HG03159 (cell line): ENCODE results near the gene GALNT10.
A peak's percentile ranks its signal among the peaks of the same experiment; 100 is the strongest.

Experiments
- ATAC-seq: cut with Tn5 transposase; IDR thresholded peaks from one replicate; pipeline ENCODE4 v1.9.1; 2021; ENCODE audit warnings: mild to moderate bottlenecking, moderate library complexity; ENCODE audit not compliant: unreplicated experiment

GALNT10 gene

GRCh38 chr5:154428208-154428607 is 237.7 kb downstream of the GALNT10 start:
- ATAC-seq = no peak

GRCh38 chr5:154429341-154429740 is 238.8 kb downstream of the GALNT10 start:
- ATAC-seq = no peak

- no peak for ATAC-seq
These were observed 239.9 kb downstream of the GALNT10 start for GRCh38 chr5:154430466-154430865.

- ATAC-seq = no peak
These were observed 240.6 kb downstream of the GALNT10 start for GRCh38 chr5:154430961-154431630.

DNA sequence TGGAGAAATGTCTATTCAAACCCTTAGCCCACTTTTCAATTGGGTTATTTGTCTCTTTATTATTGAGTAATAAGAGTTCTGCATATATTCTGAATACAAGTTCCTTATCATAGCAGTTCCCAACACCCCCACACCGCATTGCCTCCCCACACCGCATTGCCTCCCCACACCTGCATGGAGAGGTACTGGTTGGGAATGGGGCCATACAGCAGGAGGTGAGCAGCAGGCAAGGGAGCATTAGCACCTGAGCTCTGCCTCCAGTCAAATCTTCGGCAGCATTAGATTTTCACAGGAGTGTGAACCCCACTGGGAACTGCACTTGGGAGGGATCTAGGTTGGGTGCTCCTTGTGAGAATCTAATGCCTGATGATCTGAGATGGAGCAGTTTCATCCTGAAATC is 244.7 kb downstream of the GALNT10 start:
- ATAC-seq = no peak

- no peak for ATAC-seq
These were observed 246.9 kb downstream of the GALNT10 start for GRCh38 chr5:154437281-154437965.

- no peak for ATAC-seq
These were observed 250.0 kb downstream of the GALNT10 start for GRCh38 chr5:154440540-154440939.

- ATAC-seq = no peak
These were observed 252.3 kb downstream of the GALNT10 start for GRCh38 chr5:154442801-154443200.

DNA sequence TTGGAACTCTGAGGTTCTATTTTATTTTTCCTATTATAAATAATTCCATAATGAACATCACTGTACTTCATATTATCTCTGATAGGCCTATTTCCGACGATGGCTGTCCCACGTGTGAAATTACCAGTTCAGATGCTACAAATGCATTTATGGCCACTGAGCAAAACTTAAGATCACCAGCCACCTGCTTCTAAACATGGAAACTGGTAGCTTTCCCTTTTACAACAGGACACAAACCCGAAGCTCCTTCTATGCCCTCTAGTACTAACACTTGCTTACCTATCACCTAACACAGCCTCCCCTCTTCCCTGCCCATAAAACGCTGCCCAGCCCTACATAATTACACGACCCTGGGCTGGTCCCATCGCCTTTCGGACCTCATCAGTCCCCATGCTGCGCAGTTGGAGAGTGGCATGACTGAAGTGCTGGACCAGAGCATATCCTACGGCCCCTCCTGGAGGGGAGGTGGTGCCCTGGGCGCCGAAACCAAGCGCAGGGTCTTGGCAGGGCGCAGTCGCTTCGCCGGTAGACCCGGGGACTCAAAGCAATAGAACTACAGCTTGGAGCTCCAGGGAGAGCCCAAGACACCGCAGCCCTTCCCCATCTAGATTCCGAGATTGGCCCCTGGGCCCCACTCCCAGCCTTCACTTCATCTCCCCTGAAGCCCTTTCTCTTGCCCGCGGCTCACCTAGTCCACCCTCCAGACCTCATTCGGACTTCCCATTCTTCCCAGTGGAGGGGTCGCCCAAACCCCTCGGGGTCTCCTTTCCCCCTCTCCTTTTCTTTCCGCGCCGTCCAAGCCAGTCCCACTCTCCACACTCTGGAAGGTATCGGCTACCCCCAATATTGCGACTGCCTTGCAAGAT is 254.3 kb downstream of the GALNT10 start:
- no peak for ATAC-seq

DNA sequence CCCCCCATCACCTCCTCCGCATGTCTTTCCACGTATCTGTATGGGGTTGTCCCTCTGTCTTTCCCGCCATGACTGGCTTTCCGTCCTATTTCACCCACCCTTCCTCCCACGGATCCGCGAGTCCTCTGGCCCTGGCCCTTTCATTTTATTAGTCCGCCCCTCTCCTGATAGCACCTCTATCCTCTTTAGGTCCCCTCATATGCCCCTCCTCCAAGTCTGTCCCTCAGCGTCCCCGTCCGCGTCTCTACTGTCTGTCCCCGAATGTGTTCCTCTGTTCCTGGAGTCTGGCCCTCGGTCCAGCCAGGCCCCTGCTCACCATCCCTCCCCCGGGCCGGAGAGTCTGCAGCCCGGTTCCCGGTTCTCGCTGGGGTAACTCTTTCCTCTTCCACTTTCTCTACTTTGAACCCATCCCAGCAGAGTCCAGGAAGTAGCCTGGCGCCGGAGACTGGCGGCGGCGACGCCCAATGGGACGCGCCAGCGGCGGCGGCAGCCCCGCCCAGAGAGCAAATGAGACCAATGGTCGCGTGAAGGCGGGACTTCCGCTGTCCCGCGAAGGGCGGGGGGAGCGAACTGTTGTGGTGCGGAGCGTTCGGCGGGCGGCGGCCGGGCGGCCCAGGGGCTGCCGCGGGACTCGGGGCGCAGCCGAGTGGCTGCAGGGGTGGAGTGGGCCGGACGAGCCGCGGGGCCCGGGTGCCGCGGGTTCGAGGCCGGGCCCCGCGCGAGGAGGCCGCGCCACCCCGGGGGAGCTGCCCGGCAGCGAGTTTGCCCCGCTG is 255.1 kb downstream of the GALNT10 start, which contains the start of gene SAP30L:
SAP30L (plus strand) TSS at position 576 of the 773 bp plus-strand sequence. CDS start 608 bp downstream, outside the sequence.
- ATAC-seq = peak; percentile 95

DNA sequence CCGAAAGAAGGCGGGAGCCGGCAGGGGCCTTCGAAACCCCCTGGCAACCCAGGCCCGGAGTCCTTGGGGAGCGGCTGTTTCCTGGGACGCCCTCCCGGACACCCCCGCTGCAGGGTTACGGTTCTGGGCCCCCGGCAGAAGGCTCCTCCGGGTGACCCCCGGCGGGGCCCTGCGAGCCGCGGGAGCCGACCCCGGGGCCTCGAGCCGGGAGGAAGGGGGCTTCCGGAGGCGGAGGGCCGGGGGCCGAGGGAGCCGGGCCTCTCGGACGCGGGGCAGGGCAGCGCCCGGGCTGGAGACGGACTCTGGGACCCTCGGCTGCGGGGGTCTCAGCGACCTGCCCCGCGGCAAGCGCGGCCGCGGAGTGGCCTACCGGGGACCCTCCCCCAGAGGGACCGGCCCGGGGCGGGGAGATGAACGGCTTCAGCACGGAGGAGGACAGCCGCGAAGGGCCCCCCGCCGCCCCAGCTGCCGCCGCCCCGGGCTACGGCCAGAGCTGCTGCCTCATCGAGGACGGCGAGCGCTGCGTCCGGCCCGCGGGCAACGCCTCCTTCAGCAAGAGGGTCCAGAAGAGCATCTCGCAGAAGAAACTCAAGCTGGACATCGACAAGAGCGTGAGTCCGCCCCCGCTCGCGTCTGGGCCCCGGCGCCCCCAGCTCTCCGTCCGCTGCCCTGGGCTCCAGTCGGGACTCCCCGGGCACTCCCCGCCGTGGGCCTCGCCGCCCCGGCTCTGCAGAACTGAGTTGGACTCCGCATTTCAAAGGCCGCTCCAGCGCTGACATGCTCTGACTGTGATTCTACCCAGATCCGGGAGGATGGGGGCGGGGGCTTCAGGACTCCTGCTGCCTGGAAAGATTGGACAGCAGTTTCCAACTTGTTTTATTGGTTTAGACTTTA is 255.9 kb downstream of the GALNT10 start:
- no peak for ATAC-seq

GRCh38 chr5:154447089-154447725 is 256.7 kb downstream of the GALNT10 start:
- no peak for ATAC-seq

DNA sequence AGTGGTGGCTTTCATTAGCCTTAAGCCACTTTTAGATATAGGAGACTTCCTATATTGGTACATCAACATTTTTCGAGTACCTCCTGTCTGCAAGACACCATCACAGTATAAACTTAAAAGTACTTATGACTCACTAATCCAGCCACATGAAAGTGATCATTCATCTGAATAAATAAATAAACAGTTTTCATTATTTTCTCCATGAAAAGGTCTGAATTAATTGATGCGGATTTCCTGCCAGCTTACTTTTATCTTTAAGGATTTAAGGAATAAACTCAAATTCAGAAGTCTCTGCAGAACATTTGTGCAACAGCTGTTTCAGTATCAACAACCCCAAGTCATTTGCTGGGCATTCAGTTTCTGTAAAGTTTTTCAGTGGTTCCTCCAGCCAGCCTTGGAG is 259.3 kb downstream of the GALNT10 start:
- no peak for ATAC-seq

DNA sequence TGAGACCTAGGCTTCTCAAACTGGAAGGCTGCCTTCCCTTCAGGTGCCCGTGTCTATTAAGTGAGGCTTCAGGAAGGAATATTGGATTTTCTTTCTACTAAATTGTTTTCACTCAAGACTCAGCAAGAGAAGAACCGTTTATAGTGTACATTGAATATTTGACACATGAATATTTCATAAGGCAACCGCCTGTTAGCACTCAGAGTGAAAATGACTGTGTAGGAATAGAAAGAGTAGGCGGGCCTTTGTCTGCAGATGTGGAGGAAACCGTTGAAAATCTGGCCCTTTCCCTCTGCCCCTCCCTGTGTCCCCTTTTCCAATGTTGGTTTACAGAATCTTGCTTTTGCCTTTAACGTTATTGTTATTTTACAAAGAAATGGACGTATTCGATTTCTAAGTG is 261.4 kb downstream of the GALNT10 start:
- ATAC-seq = no peak

GRCh38 chr5:154455585-154455984 is 265.1 kb downstream of the GALNT10 start:
- ATAC-seq = no peak

DNA sequence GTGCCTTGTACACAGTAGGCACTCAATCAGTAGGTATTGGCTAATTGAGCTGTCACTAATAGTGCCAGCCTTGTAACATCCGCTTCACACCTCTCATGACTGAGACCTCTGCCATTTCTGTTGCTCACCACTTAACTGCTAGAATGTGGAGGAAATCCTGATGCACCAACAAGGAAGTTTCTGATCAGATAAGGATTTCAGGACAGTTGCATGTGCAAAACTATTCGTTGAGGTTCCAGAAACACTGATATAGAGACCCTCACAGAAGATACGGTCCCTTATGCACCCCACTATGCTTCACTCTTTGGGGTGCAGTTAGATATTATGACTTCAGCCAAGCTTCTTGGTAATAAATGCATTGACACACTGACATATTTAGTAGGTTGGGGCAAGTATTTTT is 266.0 kb downstream of the GALNT10 start:
- ATAC-seq = no peak

DNA sequence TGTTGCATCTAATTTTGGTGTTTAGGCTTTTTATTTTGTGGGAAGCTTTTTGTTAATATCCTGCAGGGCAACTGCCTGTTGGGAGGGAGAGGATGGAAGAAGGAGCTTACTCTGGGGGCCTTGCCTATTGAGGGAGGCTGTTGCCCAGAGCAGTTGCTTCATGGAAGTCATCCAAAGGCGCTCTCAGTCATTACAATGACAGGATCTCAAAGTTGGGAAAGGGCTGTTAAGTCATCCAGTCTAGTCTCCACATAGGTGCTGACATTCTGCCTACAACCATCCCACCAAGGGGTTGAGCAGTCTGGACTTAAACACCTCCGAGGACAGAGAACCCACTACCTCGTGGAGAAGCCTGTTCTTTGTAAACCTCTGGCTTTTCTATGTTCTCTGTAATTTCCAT is 268.5 kb downstream of the GALNT10 start:
- ATAC-seq = no peak

GRCh38 chr5:154460172-154460571 is 269.6 kb downstream of the GALNT10 start:
- ATAC-seq = no peak

GRCh38 chr5:154461531-154461930 is 271.0 kb downstream of the GALNT10 start:
- no peak for ATAC-seq
